Panc1 (cell line): ENCODE results near the gene FAM163B. TPM values are rescaled to one million over a fixed set of nuclear protein-coding genes. Genes with fewer than 3 reads are reported as not detected.

Experiments
- ATAC-seq: fragments of 200-7000 bp; cut with Tn5 transposase; 2 replicates; pipeline ENCODE4 v1.9.1; 2020; ENCODE audit warnings: mild to moderate bottlenecking, moderate library complexity
- BruUV-seq: library from RNA; stranded (reverse); fragments of 400-500 nt; replicated peaks from 2 replicates; lab custom pipeline; 2021; lab: Mats Ljungman, UMichigan
- CTCF ChIA-PET: fragments of 300-600 bp; sonication (Branson Sonifier 250); formaldehyde crosslinking; loops from one replicate; lab custom pipeline; 2022; ENCODE audit warnings: antibody characterized with exemption; lab: Charles Lee
- POLR2A ChIA-PET: fragments of 300-600 bp; sonication (Branson Sonifier 250); formaldehyde crosslinking; loops from one replicate; lab custom pipeline; 2022; ENCODE audit warnings: antibody characterized with exemption; lab: Charles Lee
- DNase-seq: peaks from one replicate; pipeline ENCODE4 v3.0.0-alpha.2; 2010; ENCODE audit warnings: low read depth, low spot score
- H3K27ac ChIP-seq: 2 replicates; pipeline ENCODE4 v1.5.1; 2011; ENCODE audit warnings: mild to moderate bottlenecking, low read length, inconsistent platforms
- H3K27me3 ChIP-seq: fragments of 200-500 bp; sonication (Bioruptor generic); 2 replicates; pipeline ENCODE4 v1.6.0; 2014; ENCODE audit warnings: low read length, inconsistent platforms; ENCODE audit not compliant: control insufficient read depth, insufficient read depth
- H3K36me3 ChIP-seq: fragments of 200-500 bp; sonication (Bioruptor generic); 2 replicates; pipeline ENCODE4 v1.5.1; 2014; ENCODE audit warnings: inconsistent platforms, mild to moderate bottlenecking, low read length, moderate library complexity; ENCODE audit not compliant: control insufficient read depth, insufficient read depth
- H3K4me1 ChIP-seq: 2 replicates; pipeline ENCODE4 v1.5.1; 2011; ENCODE audit warnings: inconsistent platforms, mild to moderate bottlenecking, low read length, moderate library complexity; ENCODE audit not compliant: control insufficient read depth, insufficient read depth
- H3K4me3 ChIP-seq, 2 experiments: 2 replicates each; pipeline ENCODE4 v1.5.1; 2011 to 2012; ENCODE audit warnings: low read depth in 2 of 2, low read length in 2 of 2, mild to moderate bottlenecking in 2 of 2, inconsistent platforms in 1 of 2, moderate library complexity in 1 of 2
- H3K9me3 ChIP-seq: fragments of 200-500 bp; sonication (Bioruptor generic); 2 replicates; pipeline ENCODE4 v1.5.1; 2014; ENCODE audit warnings: low read depth, mild to moderate bottlenecking, inconsistent platforms, low read length, moderate library complexity; ENCODE audit not compliant: control insufficient read depth, insufficient read depth
- CTCF ChIP-seq: fragments of 450-650 bp; IDR thresholded peaks from 2 replicates; pipeline ENCODE4 v1.5.1; 2017; ENCODE audit warnings: mild to moderate bottlenecking
- POLR2AphosphoS5 ChIP-seq: IDR thresholded peaks from 2 replicates; pipeline ENCODE4 v1.6.1; 2012; ENCODE audit warnings: mild to moderate bottlenecking, low read depth, low read length, moderate library complexity
- REST ChIP-seq, 2 experiments: IDR thresholded peaks; 2 replicates each; pipeline ENCODE4 v1.6.1; 2011 to 2012; ENCODE audit warnings: low read depth in 2 of 2, control low read depth in 1 of 2, low read length in 1 of 2, mild to moderate bottlenecking in 1 of 2, moderate library complexity in 1 of 2; ENCODE audit not compliant: insufficient read depth in 1 of 2
- SIN3A ChIP-seq: IDR thresholded peaks from 2 replicates; pipeline ENCODE4 v1.6.1; 2012; ENCODE audit warnings: low read depth, mild to moderate bottlenecking, low read length, moderate library complexity, borderline replicate concordance; ENCODE audit not compliant: insufficient read depth
- TCF7L2 ChIP-seq: IDR thresholded peaks from 2 replicates; pipeline ENCODE4 v1.6.1; 2011; ENCODE audit warnings: mild to moderate bottlenecking, low read depth, low read length, inconsistent platforms
- in situ Hi-C: cut with HindIII; loops from 2 replicates; pipeline ENCODE4 v1.10.0; 2016; ENCODE audit warnings: low sequenced_read_pairs, low pct_unique_long_range_greater_than_20kb
- intact Hi-C: fragments of 100-400 bp; cut with micrococcal nuclease; formaldehyde crosslinking; loops from one replicate; pipeline ENCODE4 v1.10.0; 2022; ENCODE audit not compliant: unreplicated experiment
- total RNA-seq: library from RNA; stranded (reverse); gene quantifications from one replicate; pipeline ENCODE4 v1.2.1, GENCODE V29; 2021; ENCODE audit not compliant: unreplicated experiment

FAM163B gene
- total RNA-seq, 1 experiment from 2014 or later = not detected

DNA sequence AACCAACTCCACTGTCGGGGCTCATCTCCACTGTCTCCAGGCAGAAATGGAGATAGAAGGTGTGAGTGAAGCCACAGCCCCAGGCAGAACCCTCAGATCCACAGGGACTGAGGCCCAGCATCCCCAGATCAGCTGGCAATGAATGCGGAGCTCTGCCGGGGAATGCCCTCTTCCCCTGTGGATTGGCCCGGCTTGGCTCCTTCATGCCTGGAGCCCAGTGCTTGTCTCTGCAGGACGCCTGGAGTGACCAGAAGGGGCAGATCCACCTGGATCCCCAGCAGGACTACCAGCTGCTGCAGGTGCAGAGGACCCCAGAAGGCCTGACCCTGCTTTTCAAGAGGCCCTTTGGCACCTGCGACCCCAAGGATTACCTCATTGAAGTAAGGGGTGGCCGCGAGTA, 30.4 kb upstream of the FAM163B start:
- CTCF ChIA-PET = no interaction called here
- intact Hi-C loops = no loop called here

GRCh38 chr9:133638711-133639110, 29.5 kb upstream of the FAM163B start:
- TF ChIP-seq POLR2AphosphoS5 = no peak
- TF ChIP-seq CTCF = no peak
- no peak for TF ChIP-seq SIN3A
- no peak for TF ChIP-seq REST (IDR thresholded peaks at IDR 0.05; ENCODE audit: insufficient read depth in 1 of 2, low read depth in 2 of 2, low read length in 1 of 2)
- no peak for TF ChIP-seq TCF7L2
- H3K4me3 ChIP-seq = no peak overlapping the region; a peak in 1 of 4 replicates
- POLR2A ChIA-PET = no interaction called here
- no peaks in the 10 kb centered on the region for H3K36me3 ChIP-seq
- DNase-seq = no peak
- no peaks in the 10 kb centered on the region for H3K9me3 ChIP-seq
- ATAC-seq = no peak
- intact Hi-C loops (no loop called here), in situ Hi-C loops (no loop called here)
- no peak overlapping the region for H3K27ac ChIP-seq
- BruUV-seq = no TSS peak
- no peaks in the 10 kb centered on the region for H3K27me3 ChIP-seq
- no peaks in the 10 kb centered on the region for H3K4me1 ChIP-seq
- CTCF ChIA-PET = no interaction called here

More for the DNA sequence above, 30.4 kb upstream of the FAM163B start:
- ATAC-seq (no peak), DNase-seq (no peak)
- in situ Hi-C loops = no loop called here
- H3K36me3 ChIP-seq = no peaks in the 10 kb centered on the region
- no peaks in the 10 kb centered on the region for H3K27me3 ChIP-seq
- POLR2A ChIA-PET = no interaction called here
- no peak overlapping the region for H3K4me3 ChIP-seq
- no peaks in the 10 kb centered on the region for H3K4me1 ChIP-seq
- no TSS peak for BruUV-seq
- no peaks in the 10 kb centered on the region for H3K9me3 ChIP-seq
- TF ChIP-seq REST (IDR thresholded peaks at IDR 0.05; ENCODE audit: insufficient read depth in 1 of 2, low read depth in 2 of 2, low read length in 1 of 2) = no peak
- no peak for TF ChIP-seq TCF7L2
- no peak for TF ChIP-seq POLR2AphosphoS5
- TF ChIP-seq CTCF = no peak
- no peak for TF ChIP-seq SIN3A
- H3K27ac ChIP-seq = no peak overlapping the region
